Ectodermal cell (in vitro differentiated cells): ENCODE measurements around the gene PPT2.

Experiments used
- H3K27ac ChIP-seq: 2 replicates; pipeline ENCODE4 v1.7.0; 2013; ENCODE audit warnings: mild to moderate bottlenecking, low read depth, low read length; ENCODE audit not compliant: insufficient read depth, poor library complexity, severe bottlenecking
- H3K27me3 ChIP-seq: 2 replicates; pipeline ENCODE4 v1.7.0; 2013; ENCODE audit warnings: mild to moderate bottlenecking, low read length; ENCODE audit not compliant: insufficient read depth, control insufficient read depth, poor library complexity, severe bottlenecking
- H3K36me3 ChIP-seq: one replicate; pipeline ENCODE4 v1.7.0; 2013; ENCODE audit warnings: low read length; ENCODE audit not compliant: control insufficient read depth, insufficient read depth
- H3K4me1 ChIP-seq: one replicate; pipeline ENCODE4 v1.7.0; 2013; ENCODE audit warnings: low read length; ENCODE audit not compliant: control insufficient read depth, insufficient read depth
- H3K4me3 ChIP-seq: 2 replicates; pipeline ENCODE4 v1.7.0; 2013; ENCODE audit warnings: low read depth, low read length, control low read depth; ENCODE audit not compliant: insufficient read depth
- H3K9me3 ChIP-seq: 2 replicates; pipeline ENCODE4 v1.7.0; 2013; ENCODE audit warnings: mild to moderate bottlenecking, low read length, moderate library complexity; ENCODE audit not compliant: control insufficient read depth
- WGBS, 2 experiments: methylation state at CpG; one replicate each; pipeline ENCODE4 v1.1.7; 2013; ENCODE audit warnings: missing lambda C conversion rate in 2 of 2; 5-methylcytosine and 5-hydroxymethylcytosine counted together

PPT2 gene

GRCh38 chr6:32127409-32127716 lies 26.6 kb upstream of the PPT2 start:
- Histone ChIP-seq H3K27ac (peak overlapping the region; percentile 94), H3K27me3 (no peaks in the 10 kb centered on the region), H3K4me1 (peaks cover 24% of the 10 kb centered on the region), H3K9me3 (no peaks in the 10 kb centered on the region), H3K36me3 (no peaks in the 10 kb centered on the region), H3K4me3 (peak overlapping the region; percentile 91)
- 18 to 19% methylated on average over 9 of the region's 9 CpGs for WGBS, 2 experiments

- H3K36me3 ChIP-seq, result no peaks in the 10 kb centered on the region
- no peaks in the 10 kb centered on the region for H3K9me3 ChIP-seq
- H3K4me3 ChIP-seq, result peak within 1 kb of the TSS; percentile 96
- no peaks in the 10 kb centered on the region for H3K27me3 ChIP-seq
- H3K27ac ChIP-seq, result peak within 1 kb of the TSS; percentile 94
- WGBS, 2 experiments, result 0% methylated on average over 44 of the region's 44 CpGs
- H3K4me1 ChIP-seq, result peaks cover 24% of the 10 kb centered on the region
Observed at GRCh38 chr6:32127717-32128592, 26.0 kb upstream of the PPT2 start, which contains the start of gene ATF6B. Gene ATF6B, minus strand, starts transcription at chr6:32128246. Its CDS starts 39 bp downstream, at chr6:32128207.

- Histone ChIP-seq H3K4me1 (peaks cover 24% of the 10 kb centered on the region), H3K36me3 (no peaks in the 10 kb centered on the region), H3K9me3 (no peaks in the 10 kb centered on the region), H3K27ac (no peak overlapping the region), H3K4me3 (peak overlapping the region; percentile 96), H3K27me3 (peaks cover under 1% of the 10 kb centered on the region)
- WGBS, 2 experiments, result 88 to 91% methylated on average over 13 of the region's 13 CpGs
Observed at GRCh38 chr6:32128751-32129296, 25.1 kb upstream of the PPT2 start.

GRCh38 chr6:32129297-32130088 lies 24.4 kb upstream of the PPT2 start:
- Histone ChIP-seq H3K27ac (peak overlapping the region; percentile 44), H3K9me3 (no peaks in the 10 kb centered on the region), H3K27me3 (peaks cover 4% of the 10 kb centered on the region), H3K4me3 (peak overlapping the region; percentile 96), H3K36me3 (no peaks in the 10 kb centered on the region), H3K4me1 (peaks cover 24% of the 10 kb centered on the region)
- WGBS, 2 experiments, result 47% methylated on average over 22 of the region's 22 CpGs

GRCh38 chr6:32131439-32131948 lies 22.4 kb upstream of the PPT2 start:
- no peaks in the 10 kb centered on the region for H3K36me3 ChIP-seq
- peaks cover 24% of the 10 kb centered on the region for H3K4me1 ChIP-seq
- H3K9me3 ChIP-seq, result no peaks in the 10 kb centered on the region
- no peak overlapping the region for H3K27ac ChIP-seq
- H3K4me3 ChIP-seq, result no peak overlapping the region
- WGBS, 2 experiments, result 87 to 93% methylated on average over 10 to 14 of the region's 14 CpGs
- H3K27me3 ChIP-seq, result peaks cover 4% of the 10 kb centered on the region

GRCh38 chr6:32132110-32132509 lies 21.8 kb upstream of the PPT2 start:
- peaks cover 18% of the 10 kb centered on the region for H3K4me1 ChIP-seq
- peaks cover 4% of the 10 kb centered on the region for H3K27me3 ChIP-seq
- H3K9me3 ChIP-seq, result no peaks in the 10 kb centered on the region
- no peak overlapping the region for H3K4me3 ChIP-seq
- H3K27ac ChIP-seq, result no peak overlapping the region
- H3K36me3 ChIP-seq, result no peaks in the 10 kb centered on the region

- 81 to 88% methylated on average over 4 of the region's 4 CpGs for WGBS, 2 experiments
- Histone ChIP-seq H3K4me3 (no peak overlapping the region), H3K27ac (no peak overlapping the region), H3K27me3 (peaks cover 4% of the 10 kb centered on the region), H3K36me3 (no peaks in the 10 kb centered on the region), H3K4me1 (peaks cover 9% of the 10 kb centered on the region), H3K9me3 (no peaks in the 10 kb centered on the region)
Observed at GRCh38 chr6:32133786-32134185, 20.2 kb upstream of the PPT2 start.

GRCh38 chr6:32137454-32137853 lies 16.5 kb upstream of the PPT2 start:
- Histone ChIP-seq H3K27ac (no peak overlapping the region), H3K4me3 (no peak overlapping the region), H3K27me3 (peaks cover 4% of the 10 kb centered on the region), H3K36me3 (no peaks in the 10 kb centered on the region), H3K9me3 (no peaks in the 10 kb centered on the region), H3K4me1 (no peaks in the 10 kb centered on the region)

GRCh38 chr6:32139590-32139989 lies 14.4 kb upstream of the PPT2 start:
- Histone ChIP-seq H3K36me3 (no peaks in the 10 kb centered on the region), H3K27ac (no peak overlapping the region), H3K4me1 (no peaks in the 10 kb centered on the region), H3K27me3 (no peaks in the 10 kb centered on the region), H3K4me3 (no peak overlapping the region), H3K9me3 (no peaks in the 10 kb centered on the region)
- 93 to 95% methylated on average over 5 of the region's 5 CpGs for WGBS, 2 experiments
